ENCODE data around the gene TANGO2.

DNA sequence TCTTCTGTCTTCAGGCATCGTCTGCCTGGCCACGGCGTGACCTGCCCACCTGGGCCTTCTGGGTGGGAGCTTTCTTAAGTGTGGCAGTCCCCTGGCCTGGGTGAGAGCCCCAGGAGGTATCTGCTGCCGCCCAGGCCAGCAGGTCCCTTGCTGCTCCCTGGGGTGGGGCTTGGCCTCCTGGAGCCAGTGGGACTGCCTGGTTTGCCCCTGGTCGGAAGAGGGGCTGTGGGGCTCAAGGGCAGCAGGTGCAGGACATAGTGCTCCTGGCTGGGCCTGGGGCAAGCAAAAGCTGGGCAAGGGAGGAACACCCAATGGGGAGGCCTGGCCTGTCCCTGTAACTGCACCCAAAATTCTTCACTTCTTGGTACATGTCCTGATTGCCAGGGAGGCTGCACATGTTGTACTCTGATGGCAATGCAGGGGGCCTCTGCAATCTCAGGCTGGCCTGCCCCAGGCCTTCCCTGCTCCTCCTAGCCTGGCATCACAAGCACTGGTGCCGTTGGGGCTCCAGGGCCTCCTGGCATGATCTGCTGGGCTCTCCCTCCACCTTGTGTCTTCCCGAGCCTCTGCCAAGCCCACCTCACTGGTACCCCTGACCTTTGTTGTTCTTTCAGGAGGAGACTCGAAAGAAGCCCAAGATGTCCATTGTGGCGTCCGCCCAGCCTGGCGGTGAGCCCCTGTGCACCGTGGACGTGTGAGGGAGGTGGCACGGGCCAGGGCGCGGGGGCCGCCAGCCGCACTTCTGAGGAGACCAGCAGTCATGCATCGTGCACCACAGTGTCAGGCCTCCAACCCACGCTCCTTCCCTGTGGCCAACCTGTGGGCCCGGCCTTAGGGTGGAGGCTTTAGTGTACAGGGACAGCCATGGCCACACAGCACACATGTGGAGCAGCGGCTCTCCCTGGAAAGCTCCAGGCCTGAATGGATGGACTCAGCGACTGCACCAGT, 88.8 kb downstream of the TANGO2 start:
- TF ChIP-seq, protein P1, sequence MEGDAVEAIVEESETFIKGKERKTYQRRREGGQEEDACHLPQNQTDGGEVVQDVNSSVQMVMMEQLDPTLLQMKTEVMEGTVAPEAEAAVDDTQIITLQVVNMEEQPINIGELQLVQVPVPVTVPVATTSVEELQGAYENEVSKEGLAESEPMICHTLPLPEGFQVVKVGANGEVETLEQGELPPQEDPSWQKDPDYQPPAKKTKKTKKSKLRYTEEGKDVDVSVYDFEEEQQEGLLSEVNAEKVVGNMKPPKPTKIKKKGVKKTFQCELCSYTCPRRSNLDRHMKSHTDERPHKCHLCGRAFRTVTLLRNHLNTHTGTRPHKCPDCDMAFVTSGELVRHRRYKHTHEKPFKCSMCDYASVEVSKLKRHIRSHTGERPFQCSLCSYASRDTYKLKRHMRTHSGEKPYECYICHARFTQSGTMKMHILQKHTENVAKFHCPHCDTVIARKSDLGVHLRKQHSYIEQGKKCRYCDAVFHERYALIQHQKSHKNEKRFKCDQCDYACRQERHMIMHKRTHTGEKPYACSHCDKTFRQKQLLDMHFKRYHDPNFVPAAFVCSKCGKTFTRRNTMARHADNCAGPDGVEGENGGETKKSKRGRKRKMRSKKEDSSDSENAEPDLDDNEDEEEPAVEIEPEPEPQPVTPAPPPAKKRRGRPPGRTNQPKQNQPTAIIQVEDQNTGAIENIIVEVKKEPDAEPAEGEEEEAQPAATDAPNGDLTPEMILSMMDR (IDR thresholded peaks at IDR 0.05) = no peak
- TF ChIP-seq POLR2A (IDR thresholded peaks at IDR 0.05) = no peak

All from lower leg skin (tissue), 3 donors.